ENCODE data around the gene TRAPPC13.

DNA sequence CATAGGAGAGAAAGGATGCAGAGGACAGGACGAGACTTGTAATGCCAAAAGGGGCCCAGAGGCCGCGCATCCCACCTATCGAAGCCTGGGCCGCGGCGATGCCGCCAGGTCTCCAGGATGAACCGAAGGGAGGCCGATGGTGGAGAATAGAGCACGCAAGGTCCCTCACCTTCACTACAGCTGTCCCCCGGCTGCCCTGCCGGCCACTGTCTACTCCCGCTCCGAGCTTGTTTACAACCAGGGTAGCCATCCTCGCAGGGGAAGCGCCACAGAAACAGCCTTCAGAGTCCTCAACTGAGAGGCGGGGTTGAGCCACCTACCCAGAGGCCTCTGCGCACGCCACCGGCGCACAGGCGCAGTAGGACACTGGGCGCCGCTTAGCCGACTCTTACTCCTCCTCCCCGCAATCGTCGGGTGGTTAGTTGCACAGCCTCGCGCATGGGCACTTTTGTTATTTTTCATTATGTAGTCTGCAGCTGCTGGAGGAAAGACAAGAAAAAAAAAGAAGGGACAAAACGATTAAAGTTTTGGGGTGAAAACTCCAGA lies 729 bp upstream of the TRAPPC13 start, which contains the start of gene TRIM23:
- TF ChIP-seq, protein P1, sequence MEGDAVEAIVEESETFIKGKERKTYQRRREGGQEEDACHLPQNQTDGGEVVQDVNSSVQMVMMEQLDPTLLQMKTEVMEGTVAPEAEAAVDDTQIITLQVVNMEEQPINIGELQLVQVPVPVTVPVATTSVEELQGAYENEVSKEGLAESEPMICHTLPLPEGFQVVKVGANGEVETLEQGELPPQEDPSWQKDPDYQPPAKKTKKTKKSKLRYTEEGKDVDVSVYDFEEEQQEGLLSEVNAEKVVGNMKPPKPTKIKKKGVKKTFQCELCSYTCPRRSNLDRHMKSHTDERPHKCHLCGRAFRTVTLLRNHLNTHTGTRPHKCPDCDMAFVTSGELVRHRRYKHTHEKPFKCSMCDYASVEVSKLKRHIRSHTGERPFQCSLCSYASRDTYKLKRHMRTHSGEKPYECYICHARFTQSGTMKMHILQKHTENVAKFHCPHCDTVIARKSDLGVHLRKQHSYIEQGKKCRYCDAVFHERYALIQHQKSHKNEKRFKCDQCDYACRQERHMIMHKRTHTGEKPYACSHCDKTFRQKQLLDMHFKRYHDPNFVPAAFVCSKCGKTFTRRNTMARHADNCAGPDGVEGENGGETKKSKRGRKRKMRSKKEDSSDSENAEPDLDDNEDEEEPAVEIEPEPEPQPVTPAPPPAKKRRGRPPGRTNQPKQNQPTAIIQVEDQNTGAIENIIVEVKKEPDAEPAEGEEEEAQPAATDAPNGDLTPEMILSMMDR (IDR thresholded peaks at IDR 0.05), result peak; percentile 32
- no peak for TF ChIP-seq EZH2 (IDR thresholded peaks at IDR 0.05; ENCODE audit: borderline replicate concordance, insufficient read depth, low read depth, low read length, poor library complexity, severe bottlenecking)

Data from B cell (primary cell).